HepG2 (cell line): Measurements from ENCODE around the gene GSX1. TPM values are rescaled to one million over a fixed set of nuclear protein-coding genes. Genes with fewer than 3 reads are reported as not detected.

ENCODE experiments used
- ATAC-seq: fragments of 200-7000 bp; cut with Tn5 transposase; 3 replicates; pipeline ENCODE4 v1.9.1; 2020; ENCODE audit warnings: mild to moderate bottlenecking, moderate library complexity
- BruUV-seq: library from RNA; stranded (reverse); fragments of 400-500 nt; replicated peaks from 2 replicates; lab custom pipeline; 2021; lab: Mats Ljungman, UMichigan
- CTCF ChIA-PET: fragments of 300-600 bp; formaldehyde crosslinking; extraction: SDS; loops from one replicate; lab custom pipeline; 2021; ENCODE audit warnings: low total read pairs, inconsistent platforms, low intra/inter-chr PET ratio; lab: Yijun Ruan, JAX
- POLR2A ChIA-PET: fragments of 350-600 bp; sonication (Branson Sonifier 250); formaldehyde crosslinking; loops from one replicate; lab custom pipeline; 2020; ENCODE audit warnings: antibody characterized with exemption, inconsistent platforms; lab: Yijun Ruan, JAX
- DNase-seq: peaks from one replicate; pipeline ENCODE4 v3.0.0-alpha.2; 2015; ENCODE audit warnings: low spot score
- FAIRE-seq: peaks from 3 replicates; lab custom pipeline; 2011; peaks lifted over from hg19 to GRCh38; lab: Jason Lieb, UNC
- H2AFZ ChIP-seq: one replicate; pipeline ENCODE4 v1.6.1; 2011; ENCODE audit warnings: low read length, inconsistent platforms
- H3K27ac ChIP-seq: fragments of 300-600 bp; 3 replicates; pipeline ENCODE4 v1.8.0; 2011; ENCODE audit warnings: mixed run types, mild to moderate bottlenecking, mixed read lengths, low read length, inconsistent platforms; ENCODE audit not compliant: insufficient read depth; ENCODE audit errors: extremely low read length
- H3K27me3 ChIP-seq, 2 experiments: fragments of 200-600 bp in 1 of 2; 2 replicates in 1 of 2; 3 replicates in 1 of 2; pipeline versions ENCODE4 v1.6.0 to v1.8.0; 2011; ENCODE audit warnings: low read length in 2 of 2, mild to moderate bottlenecking in 2 of 2, moderate library complexity in 2 of 2, inconsistent platforms in 1 of 2; ENCODE audit not compliant: insufficient read depth in 2 of 2, control insufficient read depth in 1 of 2
- H3K36me3 ChIP-seq, 2 experiments: fragments of 200-600 bp in 1 of 2; replicated peaks in 1 of 2; 2 replicates in 1 of 2; 3 replicates in 1 of 2; pipeline versions ENCODE4 v1.5.1 to v1.8.0; 2011; ENCODE audit warnings: low read length in 2 of 2, inconsistent platforms in 1 of 2; ENCODE audit not compliant: insufficient read depth in 2 of 2, control insufficient read depth in 1 of 2
- H3K4me1 ChIP-seq: 2 replicates; pipeline ENCODE4 v1.5.1; 2012; ENCODE audit warnings: low read length, inconsistent platforms; ENCODE audit not compliant: insufficient read depth
- H3K4me2 ChIP-seq: 2 replicates; pipeline ENCODE4 v1.6.0; 2011; ENCODE audit warnings: low read depth, low read length, inconsistent platforms
- H3K4me3 ChIP-seq, 3 experiments: fragments of 200-600 bp in 1 of 3; sonication (generic), shearing (Covaris generic) in 1 of 3; replicated peaks in 1 of 3; 2 replicates each; pipeline ENCODE4 v1.5.1; 2011 to 2016; ENCODE audit warnings: low read length in 3 of 3, inconsistent platforms in 2 of 3, low read depth in 2 of 3, mild to moderate bottlenecking in 2 of 3, control low read depth in 1 of 3, mixed read lengths in 1 of 3; ENCODE audit not compliant: insufficient read depth in 1 of 3
- H3K79me2 ChIP-seq: one replicate; pipeline ENCODE4 v1.6.1; 2011; ENCODE audit warnings: low read length, inconsistent platforms; ENCODE audit not compliant: insufficient read depth
- H3K9ac ChIP-seq: 2 replicates; pipeline ENCODE4 v1.6.0; 2011; ENCODE audit warnings: mild to moderate bottlenecking, low read depth, low read length, inconsistent platforms; ENCODE audit not compliant: insufficient read depth
- H3K9me3 ChIP-seq: 2 replicates; pipeline ENCODE4 v1.5.1; 2012; ENCODE audit warnings: mild to moderate bottlenecking, low read length
- H4K20me1 ChIP-seq: 2 replicates; pipeline ENCODE4 v1.6.0; 2011; ENCODE audit warnings: inconsistent platforms, mild to moderate bottlenecking, low read length, moderate library complexity; ENCODE audit not compliant: insufficient read depth
- ATRX ChIP-seq: sonication (generic); formaldehyde crosslinking; IDR thresholded peaks from 2 replicates; pipeline ENCODE4 v1.4.0; 2020; ENCODE audit warnings: missing genetic modification reagents, borderline replicate concordance
- DBP ChIP-seq: sonication (generic); formaldehyde crosslinking; IDR thresholded peaks from 2 replicates; pipeline ENCODE4 v1.4.0; 2020; ENCODE audit warnings: missing genetic modification reagents; ENCODE audit errors: not compliant biosample characterization
- DNMT1 ChIP-seq: sonication (generic); formaldehyde crosslinking; IDR thresholded peaks from 2 replicates; pipeline ENCODE4 v1.5.1; 2020; ENCODE audit warnings: mild to moderate bottlenecking, missing genetic modification reagents
- FOXO4 ChIP-seq: sonication (generic); formaldehyde crosslinking; conservative IDR thresholded peaks from 2 replicates; pipeline ENCODE4 v1.8.1; 2023; ENCODE audit warnings: missing genetic modification reagents
- HIC2 ChIP-seq: sonication (generic); formaldehyde crosslinking; IDR thresholded peaks from 2 replicates; pipeline ENCODE4 v1.9.0; 2022; ENCODE audit warnings: low read depth, missing genetic modification reagents
- MEIS1 ChIP-seq: sonication (generic); formaldehyde crosslinking; IDR thresholded peaks from 2 replicates; pipeline ENCODE4 v1.9.0; 2021; ENCODE audit warnings: mild to moderate bottlenecking, missing genetic modification reagents, moderate library complexity, borderline replicate concordance
- MIER2 ChIP-seq: IDR thresholded peaks from 2 replicates; pipeline ENCODE4 v1.6.1; 2016; ENCODE audit warnings: missing biosample characterization, missing genetic modification reagents
- MTA1 ChIP-seq: sonication (generic); formaldehyde crosslinking; IDR thresholded peaks from 2 replicates; pipeline ENCODE4 v1.4.0; 2020; ENCODE audit warnings: missing genetic modification reagents, mild to moderate bottlenecking, borderline replicate concordance
- NFIB ChIP-seq: sonication (generic); formaldehyde crosslinking; IDR thresholded peaks from 2 replicates; pipeline ENCODE4 v1.9.0; 2021; ENCODE audit warnings: missing genetic modification reagents, mild to moderate bottlenecking, borderline replicate concordance
- NR0B2 ChIP-seq: sonication (generic); formaldehyde crosslinking; IDR thresholded peaks from 2 replicates; pipeline ENCODE4 v1.4.0; 2020; ENCODE audit warnings: mild to moderate bottlenecking, missing genetic modification reagents
- SAP130 ChIP-seq: IDR thresholded peaks from 2 replicates; pipeline ENCODE4 v1.6.1; 2016; ENCODE audit warnings: low read depth
- ZGPAT ChIP-seq: IDR thresholded peaks from 2 replicates; pipeline ENCODE4 v1.6.1; 2016; ENCODE audit warnings: mild to moderate bottlenecking
- ZNF326 ChIP-seq: sonication (generic); formaldehyde crosslinking; IDR thresholded peaks from 2 replicates; pipeline ENCODE4 v1.4.0; 2020; ENCODE audit warnings: missing genetic modification reagents, borderline replicate concordance
- ZNF446 ChIP-seq: sonication (generic); formaldehyde crosslinking; IDR thresholded peaks from 2 replicates; pipeline ENCODE4 v1.5.0; 2020; ENCODE audit warnings: mild to moderate bottlenecking, missing genetic modification reagents
- ZNF496 ChIP-seq: sonication (generic); formaldehyde crosslinking; IDR thresholded peaks from 2 replicates; pipeline ENCODE4 v1.8.1; 2023; ENCODE audit warnings: mild to moderate bottlenecking, moderate library complexity, missing genetic modification reagents; ENCODE audit not compliant: insufficient replicate concordance
- ZNF546 ChIP-seq: sonication (generic); formaldehyde crosslinking; conservative IDR thresholded peaks from 2 replicates; pipeline ENCODE4 v1.8.1; 2023; ENCODE audit warnings: mild to moderate bottlenecking, missing genetic modification reagents
- ZNF780A ChIP-seq: sonication (generic); formaldehyde crosslinking; IDR thresholded peaks from 2 replicates; pipeline ENCODE4 v1.8.0; 2022; ENCODE audit warnings: mild to moderate bottlenecking, missing genetic modification reagents, moderate library complexity
- WGBS: methylation state at CpG from one replicate; pipeline ENCODE4 v1.1.6; 2017; ENCODE audit warnings: low lambda C conversion rate; 5-methylcytosine and 5-hydroxymethylcytosine counted together
- in situ Hi-C: cut with HindIII; loops from 2 replicates; pipeline ENCODE4 v1.10.0; 2017; ENCODE audit warnings: low pct_unique_long_range_greater_than_20kb; ENCODE audit not compliant: extremely low pct_ligation_motif_present
- intact Hi-C: fragments of 100-400 bp; cut with micrococcal nuclease; formaldehyde crosslinking; loops from one replicate; pipeline ENCODE4 v1.10.0; 2022; ENCODE audit not compliant: unreplicated experiment
- polyA plus RNA-seq, 8 experiments: library from polyadenylated mRNA; depleted of rRNA in 3 of 8; stranded (reverse) in 7 of 8; unstranded in 1 of 8; fragments of >200 nt; fragmentation: Illumina TruSeq in 4 of 8; extraction: Trizol in 4 of 8; gene quantifications; 2 replicates each; pipeline versions ENCODE4 v1.2.1 to v1.2.3, GENCODE V29; 2011 to 2016; ENCODE audit warnings: low read depth in 4 of 8, missing spikeins in 1 of 8, mixed read lengths in 1 of 8; ENCODE audit not compliant: insufficient read depth in 1 of 8
- total RNA-seq, 5 experiments: library from RNA; depleted of rRNA; stranded (reverse); fragments of >200 nt; fragmentation: Illumina TruSeq; extraction: Trizol; gene quantifications; 2 replicates each; pipeline ENCODE4 v1.2.3, GENCODE V29; 2016; ENCODE audit warnings: low read depth in 1 of 5

GSX1 gene
- total and polyA plus RNA-seq, 2 of the 13 experiments (the other 11 are each of a cell fraction or from before 2014, with no cell fraction given), result not detected

- H3K27me3 ChIP-seq, result peaks cover 9 to 73% of the 10 kb centered on the region in 2 experiments
- H4K20me1 ChIP-seq, result no peaks in the 10 kb centered on the region
- no peak for FAIRE-seq
- ChIA-PET CTCF (no interaction called here), POLR2A (no interaction called here)
- H3K9me3 ChIP-seq, result no peaks in the 10 kb centered on the region
- peaks cover 16% of the 10 kb centered on the region for H3K4me1 ChIP-seq
- no peak overlapping the region for H3K4me3 ChIP-seq
- H3K4me2 ChIP-seq, result no peak overlapping the region
- no peak for TF ChIP-seq ZNF326 (CRISPR knock-in tag)
- no peak for TF ChIP-seq MIER2 (CRISPR knock-in tag)
- TF ChIP-seq ZNF446 (CRISPR knock-in tag), result no peak
- TF ChIP-seq MEIS1 (CRISPR knock-in tag), result no peak
- TF ChIP-seq ZNF496 (CRISPR knock-in tag), result no peak
- TF ChIP-seq ZNF780A, result no peak
- TF ChIP-seq NFIB, result no peak
- no peak for TF ChIP-seq MTA1
- TF ChIP-seq ZNF546 (CRISPR knock-in tag), result no peak
- no peak for TF ChIP-seq ZGPAT
- TF ChIP-seq NR0B2 (CRISPR knock-in tag), result no peak
- no peak for TF ChIP-seq HIC2 (CRISPR knock-in tag)
- no peak for TF ChIP-seq DBP
- no peak for TF ChIP-seq DNMT1 (CRISPR knock-in tag)
- no peak for TF ChIP-seq ATRX (CRISPR knock-in tag)
- TF ChIP-seq SAP130, result no peak
- TF ChIP-seq FOXO4, result no peak
- in situ Hi-C loops, result no loop called here
- H3K9ac ChIP-seq, result no peak overlapping the region
- BruUV-seq, result no TSS peak
- intact Hi-C loops, result no loop called here
- no peaks in the 10 kb centered on the region for H3K36me3 ChIP-seq
- H3K27ac ChIP-seq, result no peak overlapping the region
- no peak for ATAC-seq
- no peaks in the 10 kb centered on the region for H3K79me2 ChIP-seq
- WGBS, result 32% methylated on average over 11 of the region's 11 CpGs
- no peak for DNase-seq
- no peak overlapping the region for H2AFZ ChIP-seq
These were observed 2.0 kb downstream of the GSX1 start for GRCh38 chr13:27794368-27794691.
